ENCODE results near the gene STRIP1.

DNA sequence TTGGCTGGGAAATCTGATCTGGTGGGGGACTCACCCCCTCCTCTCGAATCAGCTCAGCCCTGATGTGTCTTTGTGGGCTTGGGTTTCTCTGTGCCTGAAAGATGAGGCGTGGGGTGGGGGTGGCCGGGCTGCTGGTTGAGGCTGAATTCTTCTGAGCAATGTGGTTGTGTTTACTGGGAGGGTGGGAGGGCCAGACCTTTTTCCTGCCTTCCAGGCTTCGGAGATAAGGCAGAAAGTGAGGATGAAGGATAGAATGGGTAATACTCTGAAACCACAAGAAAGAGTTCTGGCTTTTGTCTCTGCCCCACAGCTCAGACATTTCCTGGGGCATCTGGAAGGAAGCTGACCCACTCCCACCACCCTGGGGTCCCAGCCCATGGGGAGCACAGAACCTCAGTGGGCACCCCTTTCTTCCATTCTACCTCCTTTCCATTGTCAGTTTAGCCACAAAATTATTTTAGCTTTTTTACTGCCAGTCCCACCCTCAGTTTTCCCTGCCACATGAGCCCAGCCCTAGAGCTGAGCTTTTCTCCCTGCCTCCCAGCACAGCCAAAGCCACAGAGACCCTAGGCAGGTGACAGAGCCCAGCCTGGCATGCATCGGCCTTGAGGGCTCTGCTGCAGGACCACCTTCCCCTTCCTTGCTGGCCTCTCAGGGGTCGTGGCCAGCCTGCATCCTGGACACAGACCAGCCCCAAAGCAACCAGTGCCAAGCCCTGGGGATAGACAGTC lies 24.9 kb downstream of the STRIP1 start:
- TF ChIP-seq CTCF (IDR thresholded peaks at IDR 0.05) (no peak), POLR2A (IDR thresholded peaks at IDR 0.05) (no peak)

All from right lobe of liver (tissue), 4 donors.